Measurements from ENCODE around the gene C9orf85.

- TF ChIP-seq, protein P1, sequence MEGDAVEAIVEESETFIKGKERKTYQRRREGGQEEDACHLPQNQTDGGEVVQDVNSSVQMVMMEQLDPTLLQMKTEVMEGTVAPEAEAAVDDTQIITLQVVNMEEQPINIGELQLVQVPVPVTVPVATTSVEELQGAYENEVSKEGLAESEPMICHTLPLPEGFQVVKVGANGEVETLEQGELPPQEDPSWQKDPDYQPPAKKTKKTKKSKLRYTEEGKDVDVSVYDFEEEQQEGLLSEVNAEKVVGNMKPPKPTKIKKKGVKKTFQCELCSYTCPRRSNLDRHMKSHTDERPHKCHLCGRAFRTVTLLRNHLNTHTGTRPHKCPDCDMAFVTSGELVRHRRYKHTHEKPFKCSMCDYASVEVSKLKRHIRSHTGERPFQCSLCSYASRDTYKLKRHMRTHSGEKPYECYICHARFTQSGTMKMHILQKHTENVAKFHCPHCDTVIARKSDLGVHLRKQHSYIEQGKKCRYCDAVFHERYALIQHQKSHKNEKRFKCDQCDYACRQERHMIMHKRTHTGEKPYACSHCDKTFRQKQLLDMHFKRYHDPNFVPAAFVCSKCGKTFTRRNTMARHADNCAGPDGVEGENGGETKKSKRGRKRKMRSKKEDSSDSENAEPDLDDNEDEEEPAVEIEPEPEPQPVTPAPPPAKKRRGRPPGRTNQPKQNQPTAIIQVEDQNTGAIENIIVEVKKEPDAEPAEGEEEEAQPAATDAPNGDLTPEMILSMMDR (IDR thresholded peaks at IDR 0.05): no peak
- TF ChIP-seq ELF4 (CRISPR knock-in tag; IDR thresholded peaks at IDR 0.05; ENCODE audit: low read depth): no peak
- no peak for TF ChIP-seq CREB1 (CRISPR knock-in tag; IDR thresholded peaks at IDR 0.05)
- TF ChIP-seq, protein P2, sequence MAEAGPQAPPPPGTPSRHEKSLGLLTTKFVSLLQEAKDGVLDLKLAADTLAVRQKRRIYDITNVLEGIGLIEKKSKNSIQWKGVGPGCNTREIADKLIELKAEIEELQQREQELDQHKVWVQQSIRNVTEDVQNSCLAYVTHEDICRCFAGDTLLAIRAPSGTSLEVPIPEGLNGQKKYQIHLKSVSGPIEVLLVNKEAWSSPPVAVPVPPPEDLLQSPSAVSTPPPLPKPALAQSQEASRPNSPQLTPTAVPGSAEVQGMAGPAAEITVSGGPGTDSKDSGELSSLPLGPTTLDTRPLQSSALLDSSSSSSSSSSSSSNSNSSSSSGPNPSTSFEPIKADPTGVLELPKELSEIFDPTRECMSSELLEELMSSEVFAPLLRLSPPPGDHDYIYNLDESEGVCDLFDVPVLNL (CRISPR knock-in tag; IDR thresholded peaks at IDR 0.05; ENCODE audit: borderline replicate concordance, low read depth): no peak
- no peak for TF ChIP-seq STAT6 (CRISPR knock-in tag; conservative IDR thresholded peaks at IDR 0.05; ENCODE audit: low read depth)
- no peak for TF ChIP-seq TP53 (CRISPR knock-in tag; IDR thresholded peaks at IDR 0.05)
- no peak for TF ChIP-seq JUN (CRISPR knock-in tag; IDR thresholded peaks at IDR 0.05)
- no peak for TF ChIP-seq SMAD4 (CRISPR knock-in tag; IDR thresholded peaks at IDR 0.05)
- TF ChIP-seq, protein P3, sequence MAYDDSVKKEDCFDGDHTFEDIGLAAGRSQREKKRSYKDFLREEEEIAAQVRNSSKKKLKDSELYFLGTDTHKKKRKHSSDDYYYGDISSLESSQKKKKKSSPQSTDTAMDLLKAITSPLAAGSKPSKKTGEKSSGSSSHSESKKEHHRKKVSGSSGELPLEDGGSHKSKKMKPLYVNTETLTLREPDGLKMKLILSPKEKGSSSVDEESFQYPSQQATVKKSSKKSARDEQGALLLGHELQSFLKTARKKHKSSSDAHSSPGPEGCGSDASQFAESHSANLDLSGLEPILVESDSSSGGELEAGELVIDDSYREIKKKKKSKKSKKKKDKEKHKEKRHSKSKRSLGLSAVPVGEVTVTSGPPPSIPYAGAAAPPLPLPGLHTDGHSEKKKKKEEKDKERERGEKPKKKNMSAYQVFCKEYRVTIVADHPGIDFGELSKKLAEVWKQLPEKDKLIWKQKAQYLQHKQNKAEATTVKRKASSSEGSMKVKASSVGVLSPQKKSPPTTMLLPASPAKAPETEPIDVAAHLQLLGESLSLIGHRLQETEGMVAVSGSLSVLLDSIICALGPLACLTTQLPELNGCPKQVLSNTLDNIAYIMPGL (CRISPR knock-in tag; IDR thresholded peaks at IDR 0.05): no peak
- TF ChIP-seq, protein P4, sequence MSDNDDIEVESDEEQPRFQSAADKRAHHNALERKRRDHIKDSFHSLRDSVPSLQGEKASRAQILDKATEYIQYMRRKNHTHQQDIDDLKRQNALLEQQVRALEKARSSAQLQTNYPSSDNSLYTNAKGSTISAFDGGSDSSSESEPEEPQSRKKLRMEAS (CRISPR knock-in tag; IDR thresholded peaks at IDR 0.05): no peak
- TF ChIP-seq, protein P5, sequence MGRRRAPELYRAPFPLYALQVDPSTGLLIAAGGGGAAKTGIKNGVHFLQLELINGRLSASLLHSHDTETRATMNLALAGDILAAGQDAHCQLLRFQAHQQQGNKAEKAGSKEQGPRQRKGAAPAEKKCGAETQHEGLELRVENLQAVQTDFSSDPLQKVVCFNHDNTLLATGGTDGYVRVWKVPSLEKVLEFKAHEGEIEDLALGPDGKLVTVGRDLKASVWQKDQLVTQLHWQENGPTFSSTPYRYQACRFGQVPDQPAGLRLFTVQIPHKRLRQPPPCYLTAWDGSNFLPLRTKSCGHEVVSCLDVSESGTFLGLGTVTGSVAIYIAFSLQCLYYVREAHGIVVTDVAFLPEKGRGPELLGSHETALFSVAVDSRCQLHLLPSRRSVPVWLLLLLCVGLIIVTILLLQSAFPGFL (CRISPR knock-in tag; IDR thresholded peaks at IDR 0.05; ENCODE audit: borderline replicate concordance): no peak
These were observed 76.3 kb downstream of the C9orf85 start for GRCh38 chr9:71987471-71988371.

Data from WTC11 (cell line).